Measurements from ENCODE around the gene ERVFRD-1. TPM values are rescaled to one million over a fixed set of nuclear protein-coding genes. Genes with fewer than 3 reads are reported as not detected.

The ERVFRD-1 gene
- total RNA-seq, 2 experiments from 2014 or later, result not detected

- H3K9me3 Mint-ChIP-seq, result no peaks in the 10 kb centered on the region
- POLR2A ChIA-PET, result no interaction called here
- no peaks in the 10 kb centered on the region for H3K27me3 Mint-ChIP-seq
- Histone ChIP-seq H3K27me3 (ENCODE audit: control insufficient read depth in 1 of 2, insufficient read depth in 2 of 2, low read length in 2 of 2) (no peaks in the 10 kb centered on the region), H3K4me1 (ENCODE audit: insufficient read depth, low read length) (peaks cover 7% of the 10 kb centered on the region), H3K36me3 (ENCODE audit: insufficient read depth, low read length) (peaks cover 3% of the 10 kb centered on the region), H3K4me3 (ENCODE audit: low read length) (no peak overlapping the region), H3K9me3 (ENCODE audit: control insufficient read depth in 1 of 2, insufficient read depth in 1 of 2, low read length in 2 of 2) (no peaks in the 10 kb centered on the region), H3K27ac (ENCODE audit: low read depth in 1 of 2, low read length in 2 of 2) (no peak overlapping the region)
- ATAC-seq (ENCODE audit: poor library complexity) (no peak), DNase-seq (no peak)
- TF ChIP-seq, protein P1, sequence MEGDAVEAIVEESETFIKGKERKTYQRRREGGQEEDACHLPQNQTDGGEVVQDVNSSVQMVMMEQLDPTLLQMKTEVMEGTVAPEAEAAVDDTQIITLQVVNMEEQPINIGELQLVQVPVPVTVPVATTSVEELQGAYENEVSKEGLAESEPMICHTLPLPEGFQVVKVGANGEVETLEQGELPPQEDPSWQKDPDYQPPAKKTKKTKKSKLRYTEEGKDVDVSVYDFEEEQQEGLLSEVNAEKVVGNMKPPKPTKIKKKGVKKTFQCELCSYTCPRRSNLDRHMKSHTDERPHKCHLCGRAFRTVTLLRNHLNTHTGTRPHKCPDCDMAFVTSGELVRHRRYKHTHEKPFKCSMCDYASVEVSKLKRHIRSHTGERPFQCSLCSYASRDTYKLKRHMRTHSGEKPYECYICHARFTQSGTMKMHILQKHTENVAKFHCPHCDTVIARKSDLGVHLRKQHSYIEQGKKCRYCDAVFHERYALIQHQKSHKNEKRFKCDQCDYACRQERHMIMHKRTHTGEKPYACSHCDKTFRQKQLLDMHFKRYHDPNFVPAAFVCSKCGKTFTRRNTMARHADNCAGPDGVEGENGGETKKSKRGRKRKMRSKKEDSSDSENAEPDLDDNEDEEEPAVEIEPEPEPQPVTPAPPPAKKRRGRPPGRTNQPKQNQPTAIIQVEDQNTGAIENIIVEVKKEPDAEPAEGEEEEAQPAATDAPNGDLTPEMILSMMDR (IDR thresholded peaks at IDR 0.05), result no peak
- H3K4me1 Mint-ChIP-seq (ENCODE audit: low read depth), result peaks cover 21% of the 10 kb centered on the region
- CTCF ChIA-PET, result interaction anchor here (0.7 kb wide), 1 partner anchor 398 kb away, joined by 3 read pairs; no protein-coding TSS in a partner anchor
- intact Hi-C loops (cut with DNase I, micrococcal nuclease), result no loop called here
- H3K36me3 Mint-ChIP-seq (ENCODE audit: low read depth), result peaks cover 6% of the 10 kb centered on the region
- no peak overlapping the region for H3K4me3 Mint-ChIP-seq
- no peak overlapping the region for H3K27ac Mint-ChIP-seq
These were observed 10.1 kb downstream of the ERVFRD-1 start for GRCh38 chr6:11101417-11101816.

DNA sequence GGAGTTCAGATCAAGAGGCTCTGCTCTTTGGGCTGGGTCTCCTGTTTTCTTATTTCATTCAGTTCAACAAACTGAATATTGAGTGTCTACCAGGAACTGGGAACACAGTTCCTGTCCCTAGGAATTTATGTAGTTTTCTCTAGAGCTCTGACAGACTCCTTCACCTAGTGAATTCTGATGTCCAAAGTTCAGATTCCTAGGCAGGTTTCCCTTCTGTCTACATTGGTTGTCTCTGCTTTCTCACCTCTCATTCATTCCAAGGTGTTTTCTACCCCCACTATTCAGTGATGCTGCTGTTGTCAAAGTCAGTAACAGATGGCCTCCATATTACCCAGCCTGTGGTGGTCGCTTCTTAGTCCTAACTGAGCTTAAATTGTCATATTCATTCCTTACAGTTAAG lies 13.5 kb downstream of the ERVFRD-1 start:
- intact Hi-C loops (cut with DNase I, micrococcal nuclease), result loop anchor here (10.0 kb wide), 2 partner anchors 403 to 693 kb away; partner anchors contain the start of genes C6orf52 (in 1 of the 2) and PAK1IP1 (in 1 of the 2)

DNA sequence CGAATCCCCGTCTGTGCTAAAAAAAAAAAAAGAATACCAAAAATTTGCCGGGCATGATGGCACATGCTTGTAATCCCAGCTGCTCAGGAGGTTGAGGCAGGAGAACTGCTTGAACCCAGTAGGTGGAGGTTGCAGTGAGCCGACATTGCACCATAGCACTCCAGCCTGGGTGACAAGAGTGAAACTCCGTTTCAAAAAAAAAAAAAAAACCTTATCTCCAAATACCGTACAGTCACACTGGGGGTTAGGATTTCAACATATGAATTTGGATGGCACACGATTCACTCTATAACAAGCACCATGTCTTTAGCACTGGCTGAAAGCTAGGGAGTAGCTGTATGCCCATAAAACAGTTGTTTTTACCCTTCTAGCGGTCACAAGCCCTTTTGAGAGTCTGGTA lies 14.0 kb downstream of the ERVFRD-1 start:
- H3K27me3 Mint-ChIP-seq, result no peaks in the 10 kb centered on the region
- Histone ChIP-seq H3K27me3 (ENCODE audit: control insufficient read depth in 1 of 2, insufficient read depth in 2 of 2, low read length in 2 of 2) (no peaks in the 10 kb centered on the region), H3K36me3 (ENCODE audit: insufficient read depth, low read length) (peaks cover 3% of the 10 kb centered on the region), H3K9me3 (ENCODE audit: control insufficient read depth in 1 of 2, insufficient read depth in 1 of 2, low read length in 2 of 2) (no peaks in the 10 kb centered on the region), H3K4me1 (ENCODE audit: insufficient read depth, low read length) (peaks cover 20% of the 10 kb centered on the region), H3K4me3 (ENCODE audit: low read length) (no peak overlapping the region), H3K27ac (ENCODE audit: low read depth in 1 of 2, low read length in 2 of 2) (no peak overlapping the region)
- peaks cover 38% of the 10 kb centered on the region for H3K4me1 Mint-ChIP-seq (ENCODE audit: low read depth)
- H3K9me3 Mint-ChIP-seq, result no peaks in the 10 kb centered on the region
- TF ChIP-seq, protein P1 (IDR thresholded peaks at IDR 0.05), result no peak
- no peak overlapping the region for H3K4me3 Mint-ChIP-seq
- H3K36me3 Mint-ChIP-seq (ENCODE audit: low read depth), result peaks cover 26% of the 10 kb centered on the region
- ChIA-PET POLR2A (no interaction called here), CTCF (interaction anchor here (0.9 to 1.2 kb wide), 2 partner anchors 9 to 11 kb away, joined by 3 read pairs; no protein-coding TSS in a partner anchor)
- DNase-seq (no peak), ATAC-seq (ENCODE audit: poor library complexity) (no peak)
- intact Hi-C loops (cut with DNase I, micrococcal nuclease), result loop anchor here (10.0 kb wide), 2 partner anchors 403 to 693 kb away; partner anchors contain the start of genes C6orf52 (in 1 of the 2) and PAK1IP1 (in 1 of the 2)
- H3K27ac Mint-ChIP-seq, result no peak overlapping the region

More for the DNA sequence above, 13.5 kb downstream of the ERVFRD-1 start:
- peaks cover 24% of the 10 kb centered on the region for H3K36me3 Mint-ChIP-seq (ENCODE audit: low read depth)
- DNase-seq, result no peak
- no peaks in the 10 kb centered on the region for H3K9me3 Mint-ChIP-seq
- peak overlapping the region; percentile 45 for H3K4me3 Mint-ChIP-seq
- no peaks in the 10 kb centered on the region for H3K27me3 Mint-ChIP-seq
- CTCF ChIA-PET, result interaction anchor here (0.9 to 1.4 kb wide), 3 partner anchors 9 to 46 kb away, joined by 3 read pairs; no protein-coding TSS in a partner anchor
- POLR2A ChIA-PET, result no interaction called here
- no peak for ATAC-seq (ENCODE audit: poor library complexity)
- no peak overlapping the region for H3K27ac Mint-ChIP-seq
- Histone ChIP-seq H3K27ac (ENCODE audit: low read depth in 1 of 2, low read length in 2 of 2) (no peak overlapping the region), H3K27me3 (ENCODE audit: control insufficient read depth in 1 of 2, insufficient read depth in 2 of 2, low read length in 2 of 2) (no peaks in the 10 kb centered on the region), H3K4me1 (ENCODE audit: insufficient read depth, low read length) (peaks cover 23% of the 10 kb centered on the region), H3K36me3 (ENCODE audit: insufficient read depth, low read length) (peaks cover 3% of the 10 kb centered on the region), H3K9me3 (ENCODE audit: control insufficient read depth in 1 of 2, insufficient read depth in 1 of 2, low read length in 2 of 2) (no peaks in the 10 kb centered on the region), H3K4me3 (ENCODE audit: low read length) (no peak overlapping the region)
- TF ChIP-seq, protein P1 (IDR thresholded peaks at IDR 0.05), result no peak
- H3K4me1 Mint-ChIP-seq (ENCODE audit: low read depth), result peaks cover 39% of the 10 kb centered on the region
